DND-41 (cell line): Measurements from ENCODE around the gene ATG12.
"Not testable (repeated sequence)": the region's sequence is repeated elsewhere in the genome, so short reads cannot be mapped to it uniquely, and the experiment has no call there.

Experiments used
- ATAC-seq: fragments of 200-7000 bp; cut with Tn5 transposase; 3 replicates; pipeline ENCODE4 v1.9.1; 2021; ENCODE audit warnings: low read depth; ENCODE audit not compliant: insufficient read depth
- DNase-seq: peaks from one replicate; pipeline ENCODE4 v3.0.0-alpha.2; 2020
- H2AFZ ChIP-seq: 2 replicates; pipeline ENCODE4 v1.6.0; 2012; ENCODE audit warnings: low read depth, low read length
- H3K27ac ChIP-seq: 2 replicates; pipeline ENCODE4 v1.5.1; 2012; ENCODE audit warnings: low read length, inconsistent platforms
- H3K27me3 ChIP-seq: fragments of 200-600 bp; sonication (generic); 2 replicates; pipeline ENCODE4 v1.6.0; 2012; ENCODE audit warnings: low read length, mild to moderate bottlenecking, inconsistent platforms; ENCODE audit not compliant: insufficient read depth, poor library complexity
- H3K36me3 ChIP-seq: 2 replicates; pipeline ENCODE4 v1.5.1; 2012; ENCODE audit warnings: low read length, inconsistent platforms; ENCODE audit not compliant: insufficient read depth
- H3K4me1 ChIP-seq: 2 replicates; pipeline ENCODE4 v1.5.1; 2012; ENCODE audit warnings: mild to moderate bottlenecking, low read length; ENCODE audit not compliant: insufficient read depth
- H3K4me2 ChIP-seq: 2 replicates; pipeline ENCODE4 v1.6.0; 2012; ENCODE audit warnings: mild to moderate bottlenecking, moderate library complexity, low read length, inconsistent platforms; ENCODE audit not compliant: insufficient read depth
- H3K4me3 ChIP-seq, 2 experiments: fragments of 200-600 bp in 1 of 2; shearing (Covaris generic) in 1 of 2; 2 replicates each; pipeline ENCODE4 v1.5.1; 2012 to 2016; ENCODE audit warnings: inconsistent platforms in 2 of 2, low read length in 2 of 2, mild to moderate bottlenecking in 2 of 2, low read depth in 1 of 2, moderate library complexity in 1 of 2
- H3K79me2 ChIP-seq: 2 replicates; pipeline ENCODE4 v1.6.0; 2012; ENCODE audit warnings: low read length, inconsistent platforms; ENCODE audit not compliant: insufficient read depth
- H3K9ac ChIP-seq: 2 replicates; pipeline ENCODE4 v1.6.0; 2012; ENCODE audit warnings: low read depth, mild to moderate bottlenecking, inconsistent platforms, low read length, moderate library complexity
- H3K9me3 ChIP-seq: 2 replicates; pipeline ENCODE4 v1.5.1; 2012; ENCODE audit warnings: low read length, moderate library complexity, mild to moderate bottlenecking, inconsistent platforms; ENCODE audit not compliant: insufficient read depth, severe bottlenecking
- H4K20me1 ChIP-seq: 2 replicates; pipeline ENCODE4 v1.6.0; 2012; ENCODE audit warnings: low read length; ENCODE audit not compliant: insufficient read depth
- CTCF ChIP-seq: IDR thresholded peaks from 2 replicates; pipeline ENCODE4 v1.5.1; 2012; ENCODE audit warnings: borderline replicate concordance, low read length, moderate library complexity, mild to moderate bottlenecking; ENCODE audit not compliant: poor library complexity, severe bottlenecking; ENCODE audit errors: extremely low read depth
- EZH2 ChIP-seq: IDR thresholded peaks from 3 replicates; pipeline ENCODE4 v1.6.1; 2012; ENCODE audit warnings: borderline replicate concordance, low read depth, mild to moderate bottlenecking, moderate library complexity, low read length, inconsistent platforms; ENCODE audit not compliant: severe bottlenecking

Gene ATG12

GRCh38 chr5:115809946-115810345 lies 31.4 kb downstream of the ATG12 start:
- Histone ChIP-seq H3K9me3 (no peaks in the 10 kb centered on the region), H3K27me3 (peaks cover 2% of the 10 kb centered on the region), H3K4me1 (peaks cover 10% of the 10 kb centered on the region), H2AFZ (no peak overlapping the region), H3K9ac (no peak overlapping the region), H3K27ac (no peak overlapping the region), H3K4me3 (no peak overlapping the region), H4K20me1 (no peaks in the 10 kb centered on the region), H3K4me2 (no peak overlapping the region), H3K79me2 (no peaks in the 10 kb centered on the region), H3K36me3 (no peaks in the 10 kb centered on the region)
- TF ChIP-seq CTCF, result no peak
- TF ChIP-seq EZH2, result no peak
- ATAC-seq (no peak), DNase-seq (no peak)

- H3K27me3 ChIP-seq, ATAC-seq, H3K79me2 ChIP-seq, H3K4me3 ChIP-seq, H4K20me1 ChIP-seq, DNase-seq, H3K27ac ChIP-seq, H3K36me3 ChIP-seq, H3K4me2 ChIP-seq, H3K9ac ChIP-seq, H3K9me3 ChIP-seq, H2AFZ ChIP-seq: not testable (repeated sequence)
- peaks cover 10% of the 10 kb centered on the region for H3K4me1 ChIP-seq
Measured at GRCh38 chr5:115808066-115808465, 33.3 kb downstream of the ATG12 start.

- H3K4me2 ChIP-seq, result no peak overlapping the region
- peaks cover 2% of the 10 kb centered on the region for H3K27me3 ChIP-seq
- DNase-seq (no peak), ATAC-seq (0 out of 3 replicates have a peak, but pooled peaks have one; percentile 6)
- no peaks in the 10 kb centered on the region for H3K36me3 ChIP-seq
- no peak for TF ChIP-seq EZH2
- TF ChIP-seq CTCF, result no peak
- H3K4me1 ChIP-seq, result peaks cover 10% of the 10 kb centered on the region
- H3K9me3 ChIP-seq, result no peaks in the 10 kb centered on the region
- H3K27ac ChIP-seq, result no peak overlapping the region
- no peak overlapping the region for H2AFZ ChIP-seq
- H3K79me2 ChIP-seq, result no peaks in the 10 kb centered on the region
- H3K9ac ChIP-seq, result no peak overlapping the region
- no peaks in the 10 kb centered on the region for H4K20me1 ChIP-seq
- H3K4me3 ChIP-seq, result no peak overlapping the region
Measured at GRCh38 chr5:115807654-115808052, 33.7 kb downstream of the ATG12 start.

- H3K36me3 ChIP-seq, result no peaks in the 10 kb centered on the region
- H3K79me2 ChIP-seq, result no peaks in the 10 kb centered on the region
- peaks cover 2% of the 10 kb centered on the region for H3K27me3 ChIP-seq
- no peak overlapping the region for H3K9ac ChIP-seq
- 0 out of 2 replicates have a peak overlapping the region, but pooled peaks have one; percentile 31 for H2AFZ ChIP-seq
- ATAC-seq (peak; percentile 81), DNase-seq (no peak)
- no peak overlapping the region for H3K27ac ChIP-seq
- no peaks in the 10 kb centered on the region for H4K20me1 ChIP-seq
- TF ChIP-seq EZH2 (no peak), CTCF (no peak)
- no peak overlapping the region for H3K4me3 ChIP-seq
- H3K9me3 ChIP-seq, result no peaks in the 10 kb centered on the region
- peaks cover 10% of the 10 kb centered on the region for H3K4me1 ChIP-seq
- H3K4me2 ChIP-seq, result no peak overlapping the region
Measured at GRCh38 chr5:115806986-115807653, 34.2 kb downstream of the ATG12 start.
